Endothelial cell of umbilical vein (primary cell): Measurements from ENCODE around the gene TAX1BP3. TPM values are rescaled to one million over a fixed set of nuclear protein-coding genes. Genes with fewer than 3 reads are reported as not detected.

Source experiments
- BruUV-seq: library from RNA; stranded (reverse); fragments of 400-500 nt; replicated peaks from 2 replicates; lab custom pipeline; 2021; lab: Mats Ljungman, UMichigan
- CTCF ChIA-PET: fragments of 300-600, 350-600 bp; sonication (Branson Sonifier 250); formaldehyde crosslinking; loops from one replicate; lab custom pipeline; 2021; ENCODE audit warnings: antibody characterized with exemption, inconsistent platforms; lab: Charles Lee
- POLR2A ChIA-PET: fragments of 300-600, 350-600 bp; sonication (Branson Sonifier 250); formaldehyde crosslinking; loops from one replicate; lab custom pipeline; 2021; ENCODE audit warnings: antibody characterized with exemption, inconsistent platforms; lab: Charles Lee
- DNase-seq: peaks from one replicate; pipeline ENCODE4 v3.0.0-alpha.2; 2011; ENCODE audit warnings: low read depth, low spot score
- FAIRE-seq: peaks from 2 replicates; lab custom pipeline; 2011; peaks lifted over from hg19 to GRCh38; lab: Jason Lieb, UNC
- H2AFZ ChIP-seq: 2 replicates; pipeline ENCODE4 v1.6.0; 2012; ENCODE audit warnings: low read depth, low read length, control low read depth, inconsistent platforms
- H3K27ac ChIP-seq: 2 replicates; pipeline ENCODE4 v1.5.1; 2011; ENCODE audit warnings: low read depth, mild to moderate bottlenecking, control low read depth, low read length, moderate library complexity; ENCODE audit not compliant: insufficient read depth
- H3K27me3 ChIP-seq, 2 experiments: 2 replicates each; pipeline versions ENCODE4 v1.6.0 to v1.6.1; 2011; ENCODE audit warnings: low read length in 2 of 2, mixed read lengths in 1 of 2; ENCODE audit not compliant: control insufficient read depth in 2 of 2, insufficient read depth in 2 of 2
- H3K36me3 ChIP-seq, 2 experiments: 2 replicates in 1 of 2; 3 replicates in 1 of 2; pipeline ENCODE4 v1.5.1; 2011; ENCODE audit warnings: low read length in 2 of 2, mild to moderate bottlenecking in 1 of 2, moderate library complexity in 1 of 2; ENCODE audit not compliant: control insufficient read depth in 2 of 2, insufficient read depth in 2 of 2; ENCODE audit errors: extremely low read depth in 1 of 2
- H3K4me1 ChIP-seq: 3 replicates; pipeline ENCODE4 v1.5.1; 2011; ENCODE audit warnings: mild to moderate bottlenecking, low read length; ENCODE audit not compliant: control insufficient read depth, insufficient read depth; ENCODE audit errors: extremely low read depth
- H3K4me2 ChIP-seq: 2 replicates; pipeline ENCODE4 v1.6.1; 2011; ENCODE audit warnings: low read length, control low read depth, mixed read lengths; ENCODE audit not compliant: insufficient read depth
- H3K4me3 ChIP-seq, 3 experiments: fragments of 200-600 bp in 1 of 3; sonication (generic), shearing (Covaris generic) in 1 of 3; replicated peaks in 1 of 3; 2 replicates each; pipeline ENCODE4 v1.5.1; 2011 to 2016; ENCODE audit warnings: control low read depth in 3 of 3, low read length in 3 of 3, mild to moderate bottlenecking in 2 of 3, inconsistent platforms in 1 of 3, low read depth in 1 of 3, moderate library complexity in 1 of 3; ENCODE audit not compliant: insufficient read depth in 1 of 3
- H3K79me2 ChIP-seq: 2 replicates; pipeline ENCODE4 v1.6.0; 2012; ENCODE audit warnings: low read length, inconsistent platforms; ENCODE audit not compliant: control insufficient read depth, insufficient read depth
- H3K9ac ChIP-seq: replicated peaks from 2 replicates; pipeline ENCODE3; 2011; ENCODE audit warnings: low read length, control low read depth; ENCODE audit not compliant: insufficient read depth; ENCODE audit errors: extremely low read depth
- H3K9me1 ChIP-seq: replicated peaks from 3 replicates; pipeline ENCODE4 v1.6.0; 2011; ENCODE audit warnings: mild to moderate bottlenecking, low read length; ENCODE audit not compliant: control insufficient read depth, insufficient read depth; ENCODE audit errors: extremely low read depth
- H3K9me3 ChIP-seq: replicated peaks from 2 replicates; pipeline ENCODE4 v1.5.1; 2012; ENCODE audit warnings: low read length, inconsistent platforms; ENCODE audit not compliant: control insufficient read depth, insufficient read depth
- H4K20me1 ChIP-seq: replicated peaks from 2 replicates; pipeline ENCODE3; 2011; ENCODE audit warnings: mild to moderate bottlenecking, low read length; ENCODE audit not compliant: control insufficient read depth, insufficient read depth; ENCODE audit errors: extremely low read depth
- EZH2 ChIP-seq: IDR thresholded peaks from 2 replicates; pipeline ENCODE4 v1.6.1; 2012; ENCODE audit warnings: borderline replicate concordance, low read depth, mild to moderate bottlenecking, moderate library complexity, low read length, inconsistent platforms; ENCODE audit not compliant: severe bottlenecking
- FOS ChIP-seq: IDR thresholded peaks from 2 replicates; pipeline ENCODE4 v1.6.1; 2011; ENCODE audit warnings: mild to moderate bottlenecking, low read length, moderate library complexity, borderline replicate concordance; ENCODE audit not compliant: insufficient read depth
- GATA2 ChIP-seq: IDR thresholded peaks from 2 replicates; pipeline ENCODE4 v1.7.0; 2011; ENCODE audit warnings: low read depth, mild to moderate bottlenecking, moderate library complexity, mixed read lengths, low read length; ENCODE audit not compliant: insufficient read length, insufficient read depth
- JUN ChIP-seq: IDR thresholded peaks from 2 replicates; pipeline ENCODE4 v1.6.1; 2011; ENCODE audit warnings: borderline replicate concordance, low read depth; ENCODE audit not compliant: insufficient read length, insufficient read depth
- MYC ChIP-seq: IDR thresholded peaks from one replicate; pipeline ENCODE4 v1.6.1; 2011; ENCODE audit warnings: mild to moderate bottlenecking, low read depth, low read length
- POLR2A ChIP-seq: IDR thresholded peaks from 2 replicates; pipeline ENCODE4 v1.6.1; 2012; ENCODE audit warnings: low read depth, mild to moderate bottlenecking, control low read depth, low read length
- POLR2AphosphoS5 ChIP-seq: IDR thresholded peaks from 2 replicates; pipeline ENCODE4 v1.6.1; 2012; ENCODE audit warnings: low read depth, mild to moderate bottlenecking, control low read depth, low read length, moderate library complexity; ENCODE audit not compliant: insufficient read depth
- dilution Hi-C: fragments of 300-500 bp; cut with MboI; formaldehyde crosslinking; loops from one replicate; pipeline ENCODE4 v1.15.0; 2019; ENCODE audit warnings: low sequenced_read_pairs; ENCODE audit not compliant: extremely low pct_ligation_motif_present
- intact Hi-C: fragments of 100-400 bp; cut with micrococcal nuclease; formaldehyde crosslinking; loops from one replicate; pipeline ENCODE4 v1.10.0; 2022
- polyA plus RNA-seq, 4 experiments: library from polyadenylated mRNA; depleted of rRNA in 3 of 4; stranded (reverse) in 3 of 4; unstranded in 1 of 4; fragments of >200 nt; gene quantifications; 2 replicates each; pipeline versions ENCODE4 v1.2.1 to v1.2.3, GENCODE V29; 2011 to 2012; ENCODE audit warnings: missing spikeins in 1 of 4
- total RNA-seq: library from RNA; stranded (reverse); gene quantifications from 2 replicates; pipeline ENCODE4 v1.2.3, GENCODE V29; 2021
- TF ChIP-seq, protein P1 (sequence below), 2 donors: IDR thresholded peaks; 1 replicate in 1 of 2; 2 replicates in 1 of 2; pipeline ENCODE4 v1.5.1; 2011; ENCODE audit warnings: low read length in 2 of 2, mild to moderate bottlenecking in 2 of 2, moderate library complexity in 2 of 2, control low read depth in 1 of 2, inconsistent platforms in 1 of 2, low read depth in 1 of 2; ENCODE audit not compliant: insufficient read depth in 1 of 2; ENCODE audit errors: extremely low read depth in 1 of 2
- TF ChIP-seq, protein P2 (sequence below): IDR thresholded peaks from 2 replicates; pipeline ENCODE4 v1.6.1; 2011; ENCODE audit not compliant: insufficient read depth, insufficient read length

TAX1BP3 gene
- total and polyA plus RNA-seq, 2 donors (not counting 3 experiments of a cell fraction or from before 2014, with no cell fraction given) = 254 to 315 TPM

DNA sequence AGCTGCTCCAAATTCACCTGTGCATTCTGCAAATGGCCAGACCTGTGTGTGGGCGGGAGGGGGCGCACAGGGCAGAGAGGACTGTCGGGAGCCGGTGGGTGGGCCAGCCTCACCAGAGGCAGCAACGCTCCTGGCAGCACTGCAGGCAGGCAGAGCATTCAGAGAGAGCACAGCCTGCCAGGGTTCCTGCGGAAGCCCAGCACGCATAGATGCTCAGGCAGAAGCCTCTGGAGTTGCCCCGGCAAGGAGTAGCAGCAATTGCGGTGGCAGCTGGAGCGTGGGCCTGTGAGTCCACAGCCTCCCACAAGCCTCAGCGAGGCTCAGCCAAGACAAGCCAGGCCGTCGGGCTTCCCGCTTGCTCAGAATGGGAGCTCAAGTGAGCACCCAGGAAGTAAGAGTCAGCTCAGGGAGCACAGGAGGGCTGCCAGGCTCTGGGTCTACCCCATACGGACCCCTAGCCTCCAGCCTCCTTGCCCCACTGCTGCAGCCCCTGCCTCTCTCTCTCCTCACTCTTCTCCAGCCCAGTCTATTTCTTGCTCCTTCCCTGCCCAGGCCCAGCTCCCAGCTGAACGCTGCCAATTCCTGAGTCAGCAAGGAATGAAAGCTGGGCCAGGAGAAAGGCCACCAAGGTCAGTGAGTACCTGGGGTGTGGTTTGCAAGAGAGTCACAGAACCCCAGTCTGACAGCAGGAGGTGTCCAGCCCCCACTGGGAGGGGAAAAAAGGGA lies 9.9 kb upstream of the TAX1BP3 start:
- Histone ChIP-seq H3K4me3 (no peak overlapping the region), H3K4me1 (no peaks in the 10 kb centered on the region), H2AFZ (no peak overlapping the region), H3K27me3 (peaks cover 0 to 4% of the 10 kb centered on the region in 2 experiments), H4K20me1 (no peaks in the 10 kb centered on the region), H3K9ac (no peak overlapping the region), H3K9me3 (no peaks in the 10 kb centered on the region), H3K36me3 (no peaks in the 10 kb centered on the region), H3K79me2 (no peaks in the 10 kb centered on the region), H3K9me1 (no peaks in the 10 kb centered on the region), H3K27ac (no peak overlapping the region), H3K4me2 (no peak overlapping the region)
- POLR2A ChIA-PET = no interaction called here
- no TSS peak for BruUV-seq
- FAIRE-seq (no peak), DNase-seq (no peak)
- CTCF ChIA-PET = interaction anchor here (1.0 to 2.8 kb wide), 2 partner anchors 45 to 59 kb away, joined by 4 to 9 read pairs; partner anchors contain the start of gene HASPIN
- intact Hi-C loops = no loop called here
- dilution Hi-C loops = no loop called here
- TF ChIP-seq, protein P1, sequence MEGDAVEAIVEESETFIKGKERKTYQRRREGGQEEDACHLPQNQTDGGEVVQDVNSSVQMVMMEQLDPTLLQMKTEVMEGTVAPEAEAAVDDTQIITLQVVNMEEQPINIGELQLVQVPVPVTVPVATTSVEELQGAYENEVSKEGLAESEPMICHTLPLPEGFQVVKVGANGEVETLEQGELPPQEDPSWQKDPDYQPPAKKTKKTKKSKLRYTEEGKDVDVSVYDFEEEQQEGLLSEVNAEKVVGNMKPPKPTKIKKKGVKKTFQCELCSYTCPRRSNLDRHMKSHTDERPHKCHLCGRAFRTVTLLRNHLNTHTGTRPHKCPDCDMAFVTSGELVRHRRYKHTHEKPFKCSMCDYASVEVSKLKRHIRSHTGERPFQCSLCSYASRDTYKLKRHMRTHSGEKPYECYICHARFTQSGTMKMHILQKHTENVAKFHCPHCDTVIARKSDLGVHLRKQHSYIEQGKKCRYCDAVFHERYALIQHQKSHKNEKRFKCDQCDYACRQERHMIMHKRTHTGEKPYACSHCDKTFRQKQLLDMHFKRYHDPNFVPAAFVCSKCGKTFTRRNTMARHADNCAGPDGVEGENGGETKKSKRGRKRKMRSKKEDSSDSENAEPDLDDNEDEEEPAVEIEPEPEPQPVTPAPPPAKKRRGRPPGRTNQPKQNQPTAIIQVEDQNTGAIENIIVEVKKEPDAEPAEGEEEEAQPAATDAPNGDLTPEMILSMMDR (IDR thresholded peaks at IDR 0.05; ENCODE audit: extremely low read depth in 1 of 2, insufficient read depth in 1 of 2, low read depth in 1 of 2, low read length in 2 of 2) = no peak
- TF ChIP-seq POLR2A (no peak), EZH2 (no peak), JUN (no peak), MYC (no peak), GATA2 (no peak), FOS (no peak), POLR2AphosphoS5 (no peak)
- TF ChIP-seq, protein P2, sequence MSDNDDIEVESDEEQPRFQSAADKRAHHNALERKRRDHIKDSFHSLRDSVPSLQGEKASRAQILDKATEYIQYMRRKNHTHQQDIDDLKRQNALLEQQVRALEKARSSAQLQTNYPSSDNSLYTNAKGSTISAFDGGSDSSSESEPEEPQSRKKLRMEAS = no peak
